DND-41 (cell line): ENCODE data around the gene APPBP2.

ENCODE experiments used
- CTCF ChIP-seq: IDR thresholded peaks from 2 replicates; pipeline ENCODE4 v1.5.1; 2012; ENCODE audit warnings: borderline replicate concordance, low read length, moderate library complexity, mild to moderate bottlenecking; ENCODE audit not compliant: poor library complexity, severe bottlenecking; ENCODE audit errors: extremely low read depth
- EZH2 ChIP-seq: IDR thresholded peaks from 3 replicates; pipeline ENCODE4 v1.6.1; 2012; ENCODE audit warnings: borderline replicate concordance, low read depth, mild to moderate bottlenecking, moderate library complexity, low read length, inconsistent platforms; ENCODE audit not compliant: severe bottlenecking

- no peak for TF ChIP-seq CTCF
- no peak for TF ChIP-seq EZH2
Measured at GRCh38 chr17:60529806-60530205, 3.8 kb upstream of the APPBP2 start.
